Iris pigment epithelial cell (primary cell): ENCODE results near the gene CPED1.

Source experiments
- DNase-seq: peaks from one replicate; pipeline ENCODE4 v3.0.0-alpha.2; 2011; ENCODE audit warnings: low read depth

Gene CPED1

DNA sequence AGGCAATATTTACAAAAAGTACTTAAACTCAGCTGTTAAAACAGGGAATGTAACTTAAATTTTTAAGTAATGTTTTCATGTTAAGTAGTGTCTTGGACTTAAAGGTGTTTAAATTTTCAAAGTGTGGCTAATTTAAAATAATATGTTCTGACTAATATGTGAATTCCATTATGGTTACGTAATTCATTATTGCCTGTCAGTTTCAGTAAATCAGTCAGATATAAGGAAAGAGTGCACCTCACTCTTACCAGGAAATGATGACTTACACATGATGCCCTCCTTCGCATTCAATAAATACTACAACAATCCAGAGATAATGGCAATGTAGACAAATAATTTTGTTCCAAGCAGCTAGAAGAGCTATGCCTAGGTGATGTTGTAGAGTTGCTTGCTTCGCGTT is 271.3 kb downstream of the CPED1 start:
- peak; percentile 37 for DNase-seq

DNA sequence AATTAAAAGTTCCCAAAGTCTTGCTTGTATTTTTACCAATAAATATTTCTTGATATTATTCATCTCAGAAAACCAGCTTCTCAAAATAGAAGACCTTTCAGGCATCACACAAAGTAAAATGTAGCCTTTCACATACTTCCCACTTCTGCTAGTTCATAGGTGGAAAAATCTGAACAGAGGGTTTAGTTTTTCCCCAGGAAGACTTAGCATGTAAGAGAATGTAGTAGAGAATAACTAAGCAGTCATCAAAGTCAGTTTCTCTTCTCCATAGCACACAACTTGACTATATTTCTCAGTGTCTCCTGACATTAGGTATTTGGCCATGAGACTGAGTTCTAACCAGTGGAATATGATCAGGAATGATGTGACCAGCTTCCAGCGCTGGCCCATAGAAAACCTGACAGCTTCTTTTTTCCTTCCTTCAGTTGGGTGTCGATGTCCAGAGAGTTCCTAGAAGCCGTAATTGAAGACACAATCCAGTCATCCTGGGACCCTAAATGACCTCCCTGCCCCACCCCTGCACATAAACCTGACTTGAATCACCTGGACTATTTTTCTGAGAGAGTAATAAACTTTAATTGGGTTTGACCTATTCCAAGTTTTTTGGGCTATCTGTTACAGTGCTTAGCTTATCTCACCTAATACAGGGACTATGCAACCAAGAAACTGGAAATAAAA is 272.8 kb downstream of the CPED1 start:
- no peak for DNase-seq

DNA sequence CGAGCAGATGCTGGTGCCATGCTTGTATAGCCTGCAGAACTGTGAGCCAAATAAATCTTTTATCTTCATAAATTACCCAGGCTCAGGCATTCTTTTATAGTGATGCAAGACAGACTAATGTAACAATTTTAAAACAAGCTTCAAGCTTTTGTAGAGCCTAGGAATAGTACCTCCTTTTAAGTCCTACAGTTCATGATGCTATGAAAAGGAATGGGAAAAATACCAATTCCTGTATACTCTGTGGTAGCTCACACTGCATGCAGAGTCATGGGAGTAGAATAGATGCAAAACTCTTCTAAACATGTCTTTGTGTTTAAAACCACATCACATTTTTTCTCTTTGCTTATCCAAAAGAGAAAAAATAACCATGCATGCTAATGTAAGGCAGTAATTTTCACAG is 273.7 kb downstream of the CPED1 start:
- DNase-seq = peak; percentile 25

DNA sequence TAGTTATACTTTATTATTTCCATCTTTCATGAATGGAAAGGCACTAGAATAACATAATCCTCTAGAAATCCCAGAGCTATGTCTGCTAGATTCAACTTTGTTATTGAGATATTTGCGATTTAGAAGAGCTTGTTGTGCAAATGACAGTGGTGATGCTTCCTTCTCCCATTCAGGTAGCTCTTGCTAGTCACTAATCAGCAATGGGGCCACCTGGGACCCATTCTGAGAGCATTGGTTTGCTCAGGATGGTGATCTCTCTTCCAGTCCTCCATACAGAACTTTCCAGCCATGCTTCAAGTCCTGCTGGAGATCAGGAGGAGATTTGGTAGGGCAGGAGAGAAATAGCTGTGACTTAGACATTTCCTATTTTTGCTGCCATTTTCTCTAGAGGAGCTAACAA is 274.5 kb downstream of the CPED1 start:
- no peak for DNase-seq

DNA sequence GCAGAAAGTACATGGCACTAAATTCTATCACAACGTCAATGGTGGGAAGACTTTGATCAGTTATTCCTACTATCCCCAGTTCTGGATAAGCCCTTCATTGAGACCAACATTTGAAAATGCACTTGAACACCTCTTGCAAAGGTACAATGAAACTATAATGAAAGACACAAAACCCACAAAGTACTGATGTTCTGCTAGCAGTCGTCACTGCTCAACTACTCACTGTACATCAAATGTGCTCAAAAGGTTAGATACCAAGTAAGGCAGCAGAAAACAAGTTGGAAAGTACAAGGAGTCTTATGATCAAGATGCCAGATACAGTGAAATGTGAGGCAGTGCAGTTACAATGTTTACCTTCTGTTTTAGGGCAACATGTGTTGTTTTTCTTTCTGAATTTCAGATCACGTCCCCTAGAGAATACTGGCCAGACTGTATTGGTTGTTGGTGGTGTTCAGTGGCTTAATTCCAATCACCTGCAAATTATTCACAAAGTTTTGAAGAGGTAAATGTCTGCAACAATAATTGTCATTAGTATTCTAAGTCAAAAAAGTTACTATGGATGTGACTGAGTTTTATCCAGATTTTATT is 277.9 kb downstream of the CPED1 start:
- no peak for DNase-seq

DNA sequence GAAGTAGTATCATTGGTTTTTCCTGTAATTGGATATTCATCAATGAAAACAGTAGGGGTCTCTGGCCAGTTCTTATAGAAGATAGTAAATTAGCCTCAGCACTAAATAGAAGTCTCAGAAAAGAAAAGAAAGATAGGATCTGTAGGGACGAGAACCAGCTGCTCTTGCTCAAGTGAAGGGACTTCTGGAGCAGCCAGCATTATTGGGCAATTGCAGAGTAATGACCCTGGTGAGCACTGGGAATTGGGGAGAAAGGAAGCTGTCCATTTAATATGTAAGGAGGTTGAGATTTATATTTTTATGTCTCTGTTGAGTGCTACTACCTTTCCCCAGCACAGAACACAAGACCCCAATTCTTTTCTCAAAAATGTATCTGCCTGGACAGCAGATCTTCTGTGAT is 279.1 kb downstream of the CPED1 start:
- DNase-seq = no peak

DNA sequence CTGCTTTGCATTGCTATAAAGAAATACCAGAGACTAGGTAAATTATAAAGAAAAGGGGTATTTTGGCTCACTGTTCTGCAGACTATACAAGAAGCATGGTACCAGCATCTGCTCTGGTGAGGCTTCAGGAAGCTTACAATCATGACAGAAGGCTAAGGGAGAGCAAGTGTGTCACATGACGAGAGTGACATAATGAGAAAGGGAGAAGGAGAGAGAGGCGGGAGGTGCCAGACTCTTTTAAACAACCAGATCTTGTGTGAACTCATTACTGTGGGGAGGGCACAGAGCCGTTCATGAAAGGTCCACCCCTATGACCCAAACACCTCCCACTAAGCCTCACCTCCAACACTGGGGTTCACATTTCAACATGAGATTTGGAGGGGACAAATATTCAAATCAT is 281.3 kb downstream of the CPED1 start:
- no peak for DNase-seq

DNA sequence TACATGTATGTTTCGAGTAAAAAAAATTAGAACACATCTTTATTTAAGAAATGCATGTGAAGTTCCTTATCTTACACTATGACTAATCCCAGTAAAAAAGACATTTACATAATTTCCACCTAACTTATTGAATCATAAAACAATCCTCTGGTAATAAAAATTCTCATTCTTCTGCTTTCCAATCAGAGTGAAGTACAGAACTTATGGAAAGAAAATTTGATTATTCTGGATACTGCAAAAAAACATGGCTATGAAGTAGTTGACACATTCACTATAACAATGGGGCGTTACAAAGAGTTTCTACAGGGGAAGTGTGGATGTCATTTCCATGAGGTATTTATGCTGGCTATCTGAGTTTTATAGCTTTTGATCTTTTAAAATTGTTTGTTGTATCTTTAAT is 282.6 kb downstream of the CPED1 start:
- no peak for DNase-seq

DNA sequence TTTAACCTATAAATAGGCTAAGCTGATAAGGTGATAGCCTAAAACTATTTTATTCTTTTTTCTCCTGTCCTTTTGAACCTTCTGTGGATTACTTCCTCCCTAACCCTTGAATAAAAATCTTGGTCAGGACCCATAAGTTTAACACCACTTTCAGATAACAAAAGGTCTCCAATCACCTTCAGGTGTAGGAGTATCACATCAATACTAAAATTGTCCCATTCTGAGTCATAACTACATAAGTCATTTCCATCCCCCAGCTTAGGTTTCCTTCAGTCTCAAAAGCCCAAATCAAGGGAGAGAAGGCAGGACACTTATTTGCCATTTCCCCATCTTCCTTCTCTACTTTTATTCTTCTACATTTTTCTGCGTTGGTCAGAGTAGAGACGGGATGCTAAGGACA is 283.4 kb downstream of the CPED1 start:
- DNase-seq = no peak

DNA sequence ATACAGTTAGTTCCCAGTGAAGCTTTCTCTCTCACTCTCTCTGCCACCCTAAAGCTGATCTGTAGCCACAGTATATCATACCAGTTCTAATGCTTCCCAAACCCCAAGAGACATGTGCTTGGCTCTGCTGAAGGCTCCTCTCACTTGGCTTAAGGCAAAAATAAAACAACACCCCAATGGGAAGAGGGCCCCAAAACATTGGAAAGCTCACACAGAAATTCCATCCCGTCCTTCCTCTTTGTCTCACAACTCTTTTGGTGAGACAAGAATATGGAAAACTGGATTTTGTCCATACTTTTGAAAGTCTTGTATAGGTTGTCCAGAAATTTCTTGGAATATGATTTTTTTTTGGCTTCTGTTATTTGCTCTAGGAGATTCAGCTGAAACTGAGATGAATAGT is 284.2 kb downstream of the CPED1 start:
- no peak for DNase-seq

DNA sequence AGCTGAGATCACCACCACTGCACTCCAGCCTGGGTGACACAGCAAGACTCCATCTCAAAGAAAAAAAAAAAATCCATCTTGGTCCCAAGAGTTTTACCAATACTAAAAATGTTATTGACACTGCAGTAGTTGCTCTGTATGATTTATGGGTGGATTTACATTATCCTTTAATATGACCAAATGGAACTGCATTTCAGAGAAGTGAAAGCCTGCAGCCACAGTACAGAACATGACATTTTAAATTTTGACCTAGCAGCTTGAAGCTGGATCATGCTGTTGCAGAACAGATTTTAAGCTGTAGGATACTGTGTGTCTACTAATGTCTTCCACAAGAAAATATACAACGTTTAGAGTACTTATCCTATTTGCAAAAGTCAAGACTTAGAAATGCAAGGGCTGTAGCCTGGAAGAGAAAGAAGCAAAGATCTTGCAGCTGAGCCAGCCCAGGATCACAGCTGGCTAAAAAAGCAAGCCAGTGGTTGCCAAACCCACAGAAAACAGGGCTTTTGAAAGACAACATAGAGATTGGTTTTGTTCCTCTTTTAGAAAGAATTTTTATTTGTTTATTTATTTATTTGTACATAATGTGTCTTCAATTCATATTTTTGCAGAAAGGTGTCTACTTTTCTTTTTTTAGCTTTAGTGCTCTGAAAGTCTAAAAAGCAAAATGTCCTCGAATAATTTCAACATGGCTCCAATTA is 285.1 kb downstream of the CPED1 start:
- DNase-seq = peak; percentile 30

DNA sequence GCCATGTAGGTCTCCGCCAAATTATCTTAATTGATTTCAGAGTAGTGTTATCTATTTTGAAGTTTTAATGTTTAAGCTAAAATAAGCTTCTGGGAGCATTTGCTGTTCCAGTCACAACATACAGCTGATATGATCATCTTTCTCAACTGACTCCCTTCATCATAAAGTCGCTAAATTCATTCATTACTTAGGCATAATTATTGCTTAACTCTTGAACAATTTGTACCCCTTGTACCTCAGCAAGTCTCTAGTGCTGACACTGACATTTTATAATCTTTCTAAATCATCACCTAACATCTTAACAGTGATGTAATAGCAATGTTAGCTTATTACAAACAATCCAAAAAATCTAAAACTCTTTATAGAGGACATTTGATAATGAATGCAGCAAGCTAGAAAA is 286.0 kb downstream of the CPED1 start:
- DNase-seq = no peak

DNA sequence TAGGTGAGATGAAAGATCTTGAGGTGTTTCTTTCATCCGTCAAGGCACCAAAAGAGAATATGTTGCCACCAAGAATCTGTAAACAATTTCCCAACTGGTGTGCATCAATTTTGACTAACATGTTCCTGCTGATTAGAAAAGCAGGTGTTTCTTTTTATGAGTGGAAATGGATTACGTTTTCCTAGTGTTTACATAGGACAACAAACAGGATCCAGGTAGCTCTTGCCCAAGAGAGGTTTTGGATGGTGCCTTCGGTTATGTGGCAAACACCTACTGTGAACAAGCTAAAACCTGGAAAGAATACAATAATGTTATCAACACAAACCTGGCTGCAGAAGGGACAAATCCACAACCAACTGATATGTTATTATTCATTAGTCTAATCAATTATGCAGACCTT is 286.7 kb downstream of the CPED1 start:
- DNase-seq = no peak

DNA sequence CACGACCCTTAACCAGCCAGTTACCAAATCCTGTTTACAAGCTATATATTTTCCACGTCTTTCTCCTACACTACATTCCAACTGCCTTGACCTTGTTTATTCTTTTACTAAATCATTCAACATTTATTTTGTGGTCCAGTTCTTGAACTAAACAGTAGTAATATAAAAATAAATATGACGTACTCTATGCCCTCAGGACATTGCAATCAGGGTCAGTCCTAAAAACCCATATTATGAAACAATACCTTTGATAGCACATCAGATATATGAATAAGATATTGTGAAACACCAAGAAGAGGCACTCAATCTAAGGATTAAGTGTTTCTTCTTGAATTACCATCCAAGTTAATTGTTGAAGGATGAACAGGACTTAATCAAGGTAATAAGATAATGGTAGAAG is 287.8 kb downstream of the CPED1 start:
- DNase-seq = peak; percentile 35

DNA sequence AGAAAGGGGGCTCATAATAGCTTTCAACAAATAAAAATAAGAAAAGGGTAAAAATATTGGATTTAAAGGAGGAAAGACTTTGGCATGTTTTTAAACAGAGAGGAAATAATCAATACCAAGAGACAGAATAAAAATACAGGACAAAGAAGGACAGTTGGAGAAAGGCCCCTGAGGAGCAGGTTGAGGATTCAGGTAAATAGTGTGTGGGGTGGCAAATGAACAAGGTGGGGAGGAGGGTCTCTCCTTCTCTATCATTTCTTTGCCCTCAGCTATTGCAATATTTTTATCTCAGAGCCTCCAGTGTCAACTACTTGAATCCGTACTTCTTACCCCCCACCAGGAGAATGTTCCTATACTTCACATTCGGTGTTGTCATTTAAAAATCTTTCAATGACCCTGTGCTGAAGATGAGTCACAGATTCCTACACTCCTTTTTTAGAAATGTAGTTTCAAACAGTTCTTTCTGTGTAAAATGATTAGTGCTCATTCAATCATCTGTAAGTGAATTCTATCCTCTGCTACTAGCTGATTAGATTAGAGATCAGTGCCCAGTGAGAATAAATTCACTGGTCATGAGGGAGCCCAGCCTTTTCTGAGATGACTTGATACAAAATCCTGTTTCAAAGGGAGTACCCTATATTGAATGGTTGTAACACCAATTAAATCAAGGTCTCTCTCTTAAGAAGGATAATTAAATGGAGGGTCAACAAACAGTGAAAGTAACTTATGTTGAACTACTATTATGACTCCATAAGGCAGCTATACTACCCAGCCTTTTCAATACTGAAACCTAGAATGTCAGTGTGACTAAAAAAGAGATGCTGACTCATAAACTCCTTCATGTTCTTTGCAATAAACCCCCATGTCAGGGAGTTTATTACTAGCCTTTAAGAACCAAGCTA is 289.9 kb downstream of the CPED1 start:
- peak; percentile 83 for DNase-seq

DNA sequence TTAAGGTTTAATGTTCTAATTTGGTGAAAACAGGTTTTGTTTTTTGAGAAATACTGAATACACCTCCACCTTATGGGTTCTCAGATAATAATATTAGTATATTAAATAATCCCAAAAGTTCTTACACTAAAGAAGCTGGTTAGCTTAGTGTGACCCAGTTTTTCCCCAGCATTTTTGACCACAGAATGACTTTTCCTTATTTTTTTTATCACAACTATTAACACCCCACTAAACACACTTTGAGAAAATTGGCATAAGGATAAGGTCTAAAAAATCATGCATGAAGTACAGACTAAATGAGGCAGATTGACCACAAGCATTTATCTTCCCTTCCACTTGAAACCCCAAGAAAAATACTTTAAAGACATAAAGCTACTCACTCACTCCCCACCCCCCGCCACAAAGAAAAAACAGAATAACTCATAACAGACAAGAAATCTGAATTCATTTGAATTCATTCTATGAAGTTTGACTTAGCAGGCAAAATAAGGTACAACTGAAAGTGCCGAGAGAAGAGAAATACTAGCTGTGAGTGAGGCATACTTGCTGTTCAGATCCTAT is 290.6 kb downstream of the CPED1 start:
- DNase-seq = peak; percentile 64

DNA sequence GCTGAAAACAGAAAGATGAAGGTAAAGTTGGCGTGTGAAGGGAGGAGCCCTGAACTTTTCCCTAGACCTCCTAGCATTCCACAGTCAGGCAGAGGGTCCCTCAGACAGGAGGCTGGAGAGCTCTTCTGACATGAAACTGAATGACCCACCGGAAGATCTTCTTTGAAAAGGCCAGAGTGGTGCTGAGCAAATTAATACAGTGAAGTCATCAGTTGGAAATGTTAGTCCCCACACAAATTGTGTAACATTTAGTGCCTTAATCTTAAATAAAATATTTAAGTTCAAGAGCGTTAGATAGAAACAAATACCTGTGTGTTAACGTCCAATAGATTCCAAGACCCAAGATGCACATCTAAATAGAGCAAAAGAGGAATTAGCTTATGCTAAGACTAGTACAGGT is 291.3 kb downstream of the CPED1 start:
- DNase-seq = peak; percentile 72

DNA sequence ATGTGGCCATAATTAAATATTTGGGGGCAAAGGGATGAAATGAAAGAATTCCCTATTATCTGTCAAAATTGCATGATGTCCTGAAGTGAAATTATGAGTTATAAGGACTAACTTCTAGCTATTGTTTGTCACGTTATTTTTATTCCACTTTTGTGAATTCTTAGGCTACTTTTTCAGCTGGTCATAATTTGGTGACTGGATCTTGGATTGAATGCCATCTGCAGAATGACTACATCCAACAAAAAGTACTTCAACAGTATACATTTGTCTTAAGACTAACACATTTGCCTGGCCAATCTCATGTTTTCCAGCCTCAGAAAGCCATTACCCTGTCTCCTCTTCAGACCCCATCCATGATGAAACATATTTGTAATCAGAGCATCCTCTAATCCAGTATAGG is 292.1 kb downstream of the CPED1 start:
- no peak for DNase-seq

DNA sequence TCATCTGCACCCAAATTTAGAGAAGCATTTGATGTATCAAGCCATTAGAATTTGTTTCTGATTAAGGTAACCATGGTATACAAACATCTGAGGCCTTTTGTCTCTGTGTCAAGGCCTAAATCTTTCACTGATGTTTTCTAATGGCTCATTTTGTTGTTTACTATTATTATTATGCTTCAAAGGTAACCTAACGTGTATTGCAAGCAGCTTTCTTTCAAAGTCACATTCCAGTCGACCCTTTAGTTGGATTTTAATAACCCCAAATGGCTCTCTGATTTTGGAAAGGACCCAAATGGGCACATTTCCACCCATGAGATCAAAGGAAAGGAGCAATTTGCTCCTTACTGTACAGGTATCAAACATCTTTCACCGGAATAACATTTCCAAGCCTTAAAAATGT is 293.6 kb downstream of the CPED1 start:
- DNase-seq = no peak

DNA sequence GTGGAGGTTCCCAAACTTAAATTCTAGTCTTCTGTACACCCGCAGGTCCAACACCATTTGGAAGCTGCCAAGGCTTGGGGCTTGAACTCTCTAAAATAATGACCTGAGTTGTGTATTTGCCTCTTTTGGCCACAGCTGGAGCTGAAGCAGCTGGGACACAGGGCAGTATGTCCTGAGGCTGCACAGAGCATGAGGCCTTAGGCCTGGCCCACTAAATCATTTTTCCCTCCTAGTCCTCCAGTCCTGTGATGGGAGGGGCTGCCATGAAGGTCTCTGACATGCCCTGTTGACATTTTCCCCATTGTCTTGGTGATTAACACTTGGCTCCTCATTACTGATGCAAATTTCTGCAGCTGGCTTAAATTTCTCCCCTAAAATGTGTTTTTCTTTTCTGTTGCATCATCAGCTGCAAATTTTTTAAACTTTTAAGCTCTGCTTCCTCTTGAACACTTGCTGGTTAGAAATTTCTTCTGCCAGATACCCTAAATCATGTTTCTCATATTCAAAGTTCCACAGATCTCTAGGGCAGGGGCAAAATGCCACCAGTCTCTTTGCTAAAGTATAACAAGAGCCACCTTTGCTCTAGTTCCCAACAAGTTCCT is 296.7 kb downstream of the CPED1 start:
- DNase-seq = no peak

DNA sequence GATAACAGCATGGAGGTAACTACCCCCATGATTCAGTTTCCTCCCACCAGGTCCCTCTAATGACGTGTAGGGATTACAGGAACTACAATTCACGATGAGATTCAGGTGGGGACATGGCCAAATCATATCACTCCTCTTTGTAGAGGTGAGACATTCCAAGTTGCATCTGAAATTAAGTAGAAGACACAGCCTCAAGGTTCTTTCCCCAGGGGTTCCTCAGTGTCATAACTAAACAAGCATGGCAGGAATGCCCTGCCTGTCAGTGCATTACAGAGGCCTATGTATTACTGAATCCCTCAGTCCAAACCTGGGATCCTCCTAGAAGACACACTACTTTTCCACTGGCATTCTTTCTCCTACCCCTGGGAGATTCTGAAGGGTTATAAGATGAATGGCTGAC is 297.7 kb downstream of the CPED1 start:
- DNase-seq = no peak
